ENCODE measurements around the gene PCDH17.

The PCDH17 gene

DNA sequence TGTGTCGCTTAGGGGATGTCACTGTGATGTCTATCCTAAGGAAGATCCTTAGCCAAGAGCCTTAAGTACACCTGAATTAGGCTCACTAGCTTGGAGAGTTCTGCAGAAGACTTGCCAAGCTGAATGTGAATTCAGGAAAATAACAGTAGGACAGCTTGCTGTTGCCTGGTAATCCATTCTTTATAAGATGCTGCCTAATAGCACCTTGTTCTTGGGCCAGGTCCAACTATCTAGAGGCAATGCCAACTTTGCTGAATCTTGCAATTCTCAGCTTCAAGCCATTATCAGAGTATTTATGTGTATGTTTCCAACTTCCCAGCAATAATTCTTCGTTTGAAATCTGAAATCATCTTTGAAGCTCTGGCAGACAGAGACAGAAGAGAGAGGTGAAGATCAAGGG lies 102.8 kb downstream of the PCDH17 start:
- DNase-seq (ENCODE audit: low read depth) = no peak

GRCh38 chr13:57739089-57739488 lies 107.5 kb downstream of the PCDH17 start:
- no peak for DNase-seq (ENCODE audit: low read depth)

- DNase-seq (ENCODE audit: low read depth) = no peak
Observed at GRCh38 chr13:57739543-57740190, 108.1 kb downstream of the PCDH17 start.

DNA sequence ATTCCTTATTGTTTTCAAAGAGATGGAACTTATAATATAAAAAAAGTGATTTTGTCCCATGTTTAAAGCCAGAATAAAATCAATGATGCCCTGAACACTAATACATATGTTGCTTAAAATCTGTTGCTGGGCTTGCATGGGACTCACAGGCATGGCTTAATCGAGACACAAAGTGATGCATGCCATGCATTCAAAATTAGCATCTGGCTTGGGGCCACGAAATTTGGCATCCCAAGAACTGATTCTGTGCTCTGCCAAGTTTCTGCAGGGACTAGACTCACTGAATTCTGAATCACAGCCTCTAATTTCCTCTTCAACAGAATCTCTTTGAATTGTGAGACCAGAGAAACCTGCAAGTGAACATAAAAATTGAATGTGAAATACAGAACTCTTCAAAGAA lies 109.2 kb downstream of the PCDH17 start:
- DNase-seq (ENCODE audit: low read depth) = no peak

GRCh38 chr13:57748096-57748495 lies 116.6 kb downstream of the PCDH17 start:
- DNase-seq (ENCODE audit: low read depth) = no peak

GRCh38 chr13:57760951-57761350 lies 129.4 kb downstream of the PCDH17 start:
- DNase-seq (ENCODE audit: low read depth) = no peak

- no peak for DNase-seq (ENCODE audit: low read depth)
Observed at GRCh38 chr13:57763689-57764088, 132.1 kb downstream of the PCDH17 start.
